ENCODE data around the gene NYAP2.

The NYAP2 gene

DNA sequence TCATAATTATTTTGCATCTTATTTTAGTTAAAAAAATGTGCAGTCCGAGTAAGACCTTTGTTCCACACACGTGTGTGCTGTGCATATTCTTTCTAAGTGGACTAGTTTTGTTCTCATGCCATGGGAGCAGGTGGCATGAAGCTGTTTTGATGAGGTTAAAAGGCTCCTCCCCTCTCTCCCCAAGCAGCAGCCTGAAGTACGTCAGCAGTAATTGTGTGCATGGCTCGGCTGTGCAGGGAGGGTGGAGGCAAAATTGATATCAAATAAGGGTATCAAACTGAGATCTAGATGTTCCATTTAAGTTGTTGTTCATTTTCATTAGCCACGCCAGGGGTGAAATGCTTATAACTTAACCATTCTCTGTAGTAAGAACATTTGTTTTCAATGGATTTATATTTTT lies at the start of gene NYAP2:
Gene NYAP2, plus strand, starts transcription at position 207 of the 400 bp plus-strand sequence. CDS start 9,171 bp downstream, outside the sequence.
- no peak for DNase-seq (ENCODE audit: low read depth, low spot score)

GRCh38 chr2:225353579-225354085 lies 45.9 kb upstream of the NYAP2 start:
- DNase-seq (ENCODE audit: low read depth, low spot score): no peak

GRCh38 chr2:225354281-225354774 lies 45.2 kb upstream of the NYAP2 start:
- DNase-seq (ENCODE audit: low read depth, low spot score): no peak

DNA sequence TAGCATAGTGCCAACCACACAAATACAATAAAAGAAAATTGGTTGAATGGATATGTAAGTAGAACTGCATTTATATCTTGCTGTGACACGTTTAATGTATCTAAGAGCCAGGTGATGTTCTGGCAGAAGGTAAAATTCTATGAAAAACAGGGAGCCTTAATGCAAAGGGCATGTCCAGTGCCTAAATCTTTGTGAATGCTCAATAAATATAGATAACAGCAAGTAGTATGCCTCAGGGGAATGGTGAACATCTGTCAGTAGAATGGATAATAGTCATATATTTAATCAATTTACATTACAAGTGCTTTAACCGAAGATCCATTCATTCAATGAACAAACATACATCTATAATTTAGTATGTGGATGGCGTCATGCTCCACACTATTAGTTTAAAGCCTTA lies 43.7 kb upstream of the NYAP2 start:
- no peak for DNase-seq (ENCODE audit: low read depth, low spot score)

DNA sequence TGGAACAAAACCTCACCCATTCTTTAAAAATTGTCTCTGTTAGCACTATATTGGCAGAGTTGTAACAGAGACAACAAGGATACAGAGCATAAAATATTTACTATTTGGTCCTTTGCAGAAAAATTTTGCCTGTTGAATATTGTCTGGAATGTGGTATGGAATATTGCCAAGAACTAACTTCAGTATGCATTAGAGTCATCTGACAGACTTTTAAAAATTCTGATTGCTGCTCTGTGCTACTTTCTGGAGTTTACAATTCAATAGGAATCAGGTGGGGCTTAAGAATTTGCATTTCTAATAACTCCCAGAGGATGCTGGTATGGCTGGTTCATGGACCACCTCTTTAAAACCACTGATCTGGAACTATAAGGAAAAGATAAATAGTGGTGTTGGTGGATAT lies 32.8 kb upstream of the NYAP2 start:
- DNase-seq (ENCODE audit: low read depth, low spot score): no peak

DNA sequence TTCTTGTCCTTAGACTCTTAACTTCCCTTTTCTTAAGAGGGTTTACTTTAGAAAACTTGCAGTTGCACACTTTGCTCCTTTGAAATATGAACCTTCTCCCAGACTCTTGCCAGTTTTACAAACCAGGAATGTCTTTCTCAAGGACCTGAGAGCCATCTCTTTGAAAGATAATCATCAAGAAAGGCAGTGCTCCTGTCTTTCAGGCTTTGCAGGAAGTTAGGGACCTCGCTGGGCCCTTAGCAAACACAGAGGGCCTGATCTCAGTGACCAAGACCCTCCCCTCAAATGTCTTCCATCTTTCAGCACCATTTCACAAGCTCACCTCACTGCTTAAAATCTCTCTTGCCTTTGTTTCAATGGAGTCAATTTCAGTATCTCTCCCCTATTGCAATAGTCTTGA lies 32.0 kb upstream of the NYAP2 start:
- DNase-seq (ENCODE audit: low read depth, low spot score): no peak

GRCh38 chr2:225378984-225379383 lies 20.5 kb upstream of the NYAP2 start:
- DNase-seq (ENCODE audit: low read depth, low spot score): no peak

DNA sequence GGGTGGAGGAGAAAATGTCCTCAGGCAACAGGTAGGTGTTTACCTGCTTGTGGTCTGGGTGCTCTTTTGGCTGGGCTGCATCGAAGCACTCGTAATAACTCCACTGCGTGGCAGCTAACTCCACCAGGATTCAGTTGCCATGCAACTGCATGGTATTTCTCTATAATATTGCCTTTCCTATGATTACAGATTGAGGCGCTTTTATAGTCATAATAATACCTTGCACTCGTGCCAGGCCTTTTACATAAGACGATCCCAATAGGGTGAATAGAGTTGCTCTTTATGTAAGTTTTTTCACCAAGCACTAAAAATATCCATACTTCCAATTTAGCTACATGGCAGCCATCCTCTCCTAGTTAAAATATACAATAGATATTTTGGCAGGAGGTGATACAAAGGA lies 19.7 kb upstream of the NYAP2 start:
- DNase-seq (ENCODE audit: low read depth, low spot score): no peak

DNA sequence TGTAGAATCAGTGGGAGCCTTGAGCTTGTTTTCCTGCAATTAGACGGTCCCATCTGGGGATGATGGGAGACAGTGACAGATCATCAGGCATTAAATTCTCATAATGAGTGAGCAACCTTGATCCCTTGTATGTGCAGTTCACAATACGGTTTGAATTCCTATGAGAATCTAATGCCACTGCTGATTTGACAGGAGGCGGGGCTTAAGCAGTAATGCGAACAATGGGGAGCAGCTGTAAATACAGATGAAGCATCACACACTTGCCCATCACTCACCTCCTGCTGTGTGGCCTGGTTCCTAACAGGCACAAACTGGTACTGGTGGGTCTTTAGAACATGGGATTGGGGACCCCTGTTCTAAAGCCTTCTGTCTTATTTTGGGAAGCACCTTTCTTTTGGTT lies 17.9 kb upstream of the NYAP2 start:
- no peak for DNase-seq (ENCODE audit: low read depth, low spot score)

DNA sequence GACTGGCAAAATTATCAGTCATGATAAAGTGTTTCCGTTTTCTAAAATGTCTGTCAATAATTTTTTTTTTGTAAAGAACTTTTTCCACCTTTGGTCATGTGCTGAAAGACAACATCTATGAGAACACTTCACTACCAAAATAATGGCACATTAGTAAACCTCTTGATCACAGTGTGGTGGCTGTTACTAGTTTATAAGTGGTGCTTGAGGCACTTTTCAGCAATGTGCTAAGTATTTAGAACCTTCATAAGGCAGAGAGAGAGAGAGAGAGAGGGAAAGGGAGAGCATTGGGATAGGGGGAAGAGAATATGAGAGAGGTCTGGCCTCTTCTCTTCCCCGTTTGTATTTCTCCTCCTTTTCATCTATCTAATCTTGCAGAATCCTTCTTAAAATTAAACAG lies 1.1 kb upstream of the NYAP2 start:
- no peak for DNase-seq (ENCODE audit: low read depth, low spot score)

DNA sequence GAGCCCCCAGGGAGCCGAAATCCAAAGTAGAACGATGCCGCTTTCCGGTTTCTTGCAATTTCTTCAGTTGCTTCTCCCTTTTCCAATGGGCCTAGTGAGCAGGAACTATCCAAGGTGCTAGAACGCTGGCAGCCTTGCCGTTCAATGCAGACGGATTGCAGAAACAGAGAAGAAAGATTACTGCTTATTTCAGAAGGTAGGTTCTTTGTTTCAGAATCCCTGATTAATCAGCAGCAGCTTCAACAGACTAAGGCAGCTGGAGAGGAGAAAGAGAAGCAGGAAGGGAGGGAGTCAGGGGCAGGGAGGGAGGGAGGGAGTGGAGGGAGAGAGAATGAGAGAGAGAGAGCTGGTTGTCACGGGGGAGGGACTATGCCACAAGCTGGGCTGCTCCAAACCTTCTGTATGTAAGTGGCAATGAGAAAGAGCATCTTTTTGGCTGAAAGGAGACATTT lies 576 bp downstream of the NYAP2 start:
- no peak for DNase-seq (ENCODE audit: low read depth, low spot score)

- no peak for DNase-seq (ENCODE audit: low read depth, low spot score)
These were observed 1.3 kb downstream of the NYAP2 start for GRCh38 chr2:225400546-225401400.

GRCh38 chr2:225402210-225402776 lies 2.8 kb downstream of the NYAP2 start:
- DNase-seq (ENCODE audit: low read depth, low spot score): no peak

DNA sequence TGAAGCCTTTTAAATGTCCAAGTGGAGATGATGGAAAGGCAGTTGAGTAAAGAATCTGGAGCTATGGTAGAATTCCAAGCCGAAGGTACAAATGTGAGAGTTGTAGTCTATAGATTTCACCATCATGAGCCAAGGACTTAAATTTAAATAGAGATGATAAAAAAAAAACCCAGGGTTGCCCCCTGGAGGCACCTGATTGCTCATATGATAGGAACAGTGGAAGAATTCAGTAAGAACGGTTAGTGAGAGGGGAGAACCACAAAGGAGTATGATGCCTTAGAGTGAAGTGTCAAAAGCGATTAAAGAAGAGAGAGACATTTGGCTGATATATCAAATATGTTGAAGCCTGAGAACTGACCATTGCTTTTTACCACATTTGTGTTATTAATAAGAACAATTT lies 11.9 kb downstream of the NYAP2 start:
- no peak for DNase-seq (ENCODE audit: low read depth, low spot score)

DNA sequence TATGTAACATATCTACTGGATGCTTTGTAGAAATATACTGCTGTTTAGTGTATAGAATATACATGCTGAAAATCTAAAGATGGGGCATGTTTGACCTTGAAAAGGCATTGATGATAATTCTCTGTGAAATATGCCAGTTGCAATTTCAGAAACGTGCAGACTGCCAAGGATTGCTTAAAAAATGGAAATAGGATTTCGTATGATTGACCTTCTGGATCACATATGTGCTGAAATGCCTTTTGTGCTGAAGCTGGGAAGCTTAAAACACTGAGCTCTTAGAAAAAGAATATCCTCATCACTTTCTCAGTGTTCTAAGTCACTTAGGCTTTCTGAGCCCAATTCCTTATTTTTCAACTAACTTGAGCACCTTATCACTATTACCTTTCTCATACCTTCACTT lies 14.3 kb downstream of the NYAP2 start:
- no peak for DNase-seq (ENCODE audit: low read depth, low spot score)

GRCh38 chr2:225414902-225415301 lies 15.4 kb downstream of the NYAP2 start:
- DNase-seq (ENCODE audit: low read depth, low spot score): no peak

GRCh38 chr2:225415341-225415740 lies 15.8 kb downstream of the NYAP2 start:
- no peak for DNase-seq (ENCODE audit: low read depth, low spot score)

GRCh38 chr2:225415792-225416191 lies 16.3 kb downstream of the NYAP2 start:
- DNase-seq (ENCODE audit: low read depth, low spot score): no peak

DNA sequence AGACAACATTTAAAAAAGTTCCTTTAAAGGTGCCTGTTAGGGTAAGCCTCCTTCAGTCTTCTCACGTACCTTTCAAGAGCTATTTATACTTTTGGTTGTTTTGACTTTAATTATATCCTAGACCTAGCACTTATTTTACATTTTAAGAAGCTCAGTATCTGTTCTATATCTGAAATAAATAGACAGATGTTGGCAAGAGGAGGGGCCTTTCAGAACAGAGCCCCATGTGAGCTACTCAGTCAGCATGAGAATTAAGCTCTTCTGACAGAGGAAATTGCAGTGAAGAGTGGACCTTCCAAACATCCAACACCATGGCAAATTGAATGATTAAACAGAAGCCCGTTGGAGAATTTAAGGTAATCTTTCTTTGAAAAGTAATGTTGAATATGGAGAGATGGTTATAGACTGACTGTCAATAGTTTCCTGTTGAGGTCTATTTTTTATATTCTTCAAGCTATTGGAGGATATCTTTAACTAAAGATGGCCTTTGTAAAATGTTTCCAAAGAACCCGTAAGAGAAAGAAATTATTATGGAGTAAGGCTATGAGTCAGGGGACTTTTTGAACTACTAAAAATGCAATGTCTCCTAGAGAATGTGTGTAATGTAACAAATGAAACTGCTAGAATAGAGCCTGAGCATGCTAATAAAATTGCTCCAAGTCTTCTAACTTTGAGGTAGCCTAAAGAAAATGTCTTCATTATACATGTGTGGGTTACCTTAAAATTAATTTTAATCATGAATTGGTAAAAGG lies 17.3 kb downstream of the NYAP2 start:
- DNase-seq (ENCODE audit: low read depth, low spot score): no peak

- no peak for DNase-seq (ENCODE audit: low read depth, low spot score)
These were observed 19.5 kb downstream of the NYAP2 start for GRCh38 chr2:225419033-225419432.

DNA sequence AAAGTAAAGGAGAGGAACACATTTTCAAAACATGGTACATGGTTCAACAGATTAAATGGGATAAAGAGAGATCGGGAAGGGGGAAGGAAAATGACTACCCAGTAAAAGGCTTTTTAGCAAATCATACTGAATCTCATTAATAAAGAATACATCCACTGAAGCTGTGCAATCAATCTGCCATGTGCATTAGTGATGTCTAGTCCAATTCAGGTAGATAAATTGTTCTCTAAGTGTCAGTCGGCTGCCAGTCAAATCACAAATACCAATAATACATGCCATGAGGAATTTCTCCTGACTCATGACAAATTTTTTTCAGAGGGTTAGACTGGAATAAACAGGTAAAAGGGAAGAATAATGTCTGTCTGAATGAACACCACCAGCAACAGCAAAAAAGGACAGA lies 22.6 kb downstream of the NYAP2 start:
- DNase-seq (ENCODE audit: low read depth, low spot score): no peak

DNA sequence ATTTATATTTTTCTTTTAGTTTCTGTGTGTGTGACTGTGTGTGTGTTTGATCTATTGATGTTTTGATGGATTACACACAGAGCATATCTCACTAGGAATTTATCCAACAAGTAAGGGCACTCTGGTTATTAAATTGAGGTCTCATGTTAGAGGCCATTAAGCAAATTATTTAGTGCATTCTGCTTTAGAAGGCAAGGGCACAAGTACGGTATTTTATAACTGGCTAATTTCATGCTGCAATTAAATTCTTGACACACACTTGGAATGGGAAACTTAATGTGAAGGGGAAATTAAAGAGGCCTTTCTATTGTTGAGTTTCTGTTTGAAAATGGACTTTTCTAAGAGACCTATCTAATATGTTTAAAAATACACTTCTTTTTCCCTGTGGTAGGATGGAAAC lies 25.8 kb downstream of the NYAP2 start:
- no peak for DNase-seq (ENCODE audit: low read depth, low spot score)
